Measurements from ENCODE around the gene IFIH1.

Gene IFIH1

GRCh38 chr2:162244541-162245031 is 73.9 kb downstream of the IFIH1 start:
- TF ChIP-seq, protein P1, sequence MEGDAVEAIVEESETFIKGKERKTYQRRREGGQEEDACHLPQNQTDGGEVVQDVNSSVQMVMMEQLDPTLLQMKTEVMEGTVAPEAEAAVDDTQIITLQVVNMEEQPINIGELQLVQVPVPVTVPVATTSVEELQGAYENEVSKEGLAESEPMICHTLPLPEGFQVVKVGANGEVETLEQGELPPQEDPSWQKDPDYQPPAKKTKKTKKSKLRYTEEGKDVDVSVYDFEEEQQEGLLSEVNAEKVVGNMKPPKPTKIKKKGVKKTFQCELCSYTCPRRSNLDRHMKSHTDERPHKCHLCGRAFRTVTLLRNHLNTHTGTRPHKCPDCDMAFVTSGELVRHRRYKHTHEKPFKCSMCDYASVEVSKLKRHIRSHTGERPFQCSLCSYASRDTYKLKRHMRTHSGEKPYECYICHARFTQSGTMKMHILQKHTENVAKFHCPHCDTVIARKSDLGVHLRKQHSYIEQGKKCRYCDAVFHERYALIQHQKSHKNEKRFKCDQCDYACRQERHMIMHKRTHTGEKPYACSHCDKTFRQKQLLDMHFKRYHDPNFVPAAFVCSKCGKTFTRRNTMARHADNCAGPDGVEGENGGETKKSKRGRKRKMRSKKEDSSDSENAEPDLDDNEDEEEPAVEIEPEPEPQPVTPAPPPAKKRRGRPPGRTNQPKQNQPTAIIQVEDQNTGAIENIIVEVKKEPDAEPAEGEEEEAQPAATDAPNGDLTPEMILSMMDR (IDR thresholded peaks at IDR 0.05; ENCODE audit: low read depth, low read length): no peak

GRCh38 chr2:162243715-162244114 is 74.8 kb downstream of the IFIH1 start:
- TF ChIP-seq, protein P1 (IDR thresholded peaks at IDR 0.05; ENCODE audit: low read depth, low read length): no peak
- H3K4me3 ChIP-seq (ENCODE audit: low read depth, low read length): peak overlapping the region; percentile 61

More at GRCh38 chr2:162244541-162245031, 73.9 kb downstream of the IFIH1 start:
- no peak overlapping the region; the same call in 1 of the 2 replicates for H3K4me3 ChIP-seq (ENCODE audit: low read depth, low read length)

DNA sequence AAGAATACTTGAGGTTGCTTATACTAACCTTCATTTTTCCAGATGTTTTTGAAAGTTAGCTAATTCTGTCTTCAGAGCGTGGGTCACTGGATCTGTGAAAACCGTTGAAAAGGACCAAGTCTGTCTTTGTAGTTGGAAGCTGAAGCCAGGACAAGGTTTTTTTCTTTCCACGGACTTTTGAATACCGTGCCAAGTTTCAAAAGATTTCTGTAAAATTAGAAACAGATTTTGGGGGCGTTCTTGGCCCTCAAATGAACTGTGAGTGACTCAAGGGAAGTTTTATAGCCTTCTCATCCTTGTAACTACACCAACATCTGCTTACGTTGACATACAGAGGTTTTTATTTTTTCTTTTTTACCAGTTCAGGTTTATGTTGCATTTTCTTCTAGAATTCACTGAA is 75.2 kb downstream of the IFIH1 start, which contains the start of gene FAP:
FAP (minus strand) TSS at position 152 of the 400 bp plus-strand sequence; CDS start at position 34, 118 bp downstream.
- peak within 1 kb of the TSS; percentile 61 for H3K4me3 ChIP-seq (ENCODE audit: low read depth, low read length)
- TF ChIP-seq, protein P1 (IDR thresholded peaks at IDR 0.05; ENCODE audit: low read depth, low read length): no peak

- TF ChIP-seq, protein P1 (IDR thresholded peaks at IDR 0.05; ENCODE audit: low read depth, low read length): no peak
- H3K4me3 ChIP-seq (ENCODE audit: low read depth, low read length): peak overlapping the region; percentile 61
Measured at GRCh38 chr2:162242586-162243280, 75.8 kb downstream of the IFIH1 start.

DNA sequence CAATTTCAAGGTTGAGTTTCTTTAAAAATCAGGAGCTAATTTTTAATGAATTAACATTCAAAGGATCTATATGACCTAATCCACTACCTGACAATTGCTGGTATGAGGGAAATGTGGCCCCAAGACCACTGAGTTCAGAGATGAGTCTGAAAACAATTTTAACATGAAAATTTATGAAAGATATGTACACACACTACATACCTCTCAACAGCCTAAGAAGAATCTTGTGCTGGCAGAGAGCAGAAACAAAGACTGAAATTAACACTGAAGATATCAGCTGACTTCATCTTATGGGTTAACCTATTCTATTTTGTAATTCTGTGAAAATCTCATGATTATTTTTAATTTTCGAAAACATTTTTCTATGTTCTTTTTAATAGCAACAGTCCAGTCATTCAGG is 76.9 kb downstream of the IFIH1 start:
- TF ChIP-seq, protein P1 (IDR thresholded peaks at IDR 0.05; ENCODE audit: low read depth, low read length): no peak
- H3K4me3 ChIP-seq (ENCODE audit: low read depth, low read length): peak overlapping the region; percentile 61

DNA sequence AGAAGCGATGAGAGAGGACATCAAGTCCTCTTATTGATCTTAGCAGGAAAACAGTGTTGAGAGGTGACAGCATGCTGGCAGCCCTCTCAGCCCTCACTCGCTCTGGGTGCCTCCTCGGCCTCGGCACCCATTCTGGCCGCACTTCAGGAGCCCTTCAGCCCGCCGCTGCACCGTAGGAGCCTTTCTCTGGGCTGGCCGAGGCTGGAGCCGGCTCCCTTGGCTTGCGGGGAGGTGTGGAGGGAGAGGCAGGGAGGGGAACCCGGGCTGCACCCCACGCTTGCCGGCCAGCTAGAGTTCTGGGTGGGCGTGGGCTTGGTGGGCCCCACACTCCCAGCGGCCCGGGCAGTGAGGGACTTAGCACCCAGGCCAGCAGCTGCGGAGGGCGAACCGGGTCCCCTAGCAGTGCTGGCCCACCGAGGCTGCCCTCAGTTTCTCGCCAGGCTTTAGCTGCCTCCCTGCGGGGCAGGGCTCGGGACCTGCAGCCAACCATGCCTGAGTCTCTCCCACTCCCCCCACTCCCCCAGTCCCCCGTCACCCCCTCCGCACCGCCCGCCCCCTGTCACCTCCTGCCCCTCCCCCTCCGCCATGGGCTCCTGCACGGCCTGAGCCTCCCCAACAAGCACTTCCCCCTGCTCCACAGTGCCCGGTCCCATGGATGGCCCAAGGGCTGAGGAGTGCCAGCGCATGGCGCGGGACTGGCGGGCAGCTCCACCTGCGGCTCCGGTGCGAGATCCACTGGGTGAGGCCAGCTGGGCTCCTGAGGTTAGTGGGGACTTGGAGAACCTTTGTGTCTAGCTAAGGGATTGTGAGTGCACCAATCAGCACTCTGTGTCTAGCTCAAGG is 83.6 kb downstream of the IFIH1 start:
- TF ChIP-seq, protein P1 (IDR thresholded peaks at IDR 0.05; ENCODE audit: low read depth, low read length): no peak
- H3K4me3 ChIP-seq (ENCODE audit: low read depth, low read length): no peak overlapping the region

All from WI38 (cell line).